ENCODE measurements around the gene PHIP.

Gene PHIP

GRCh38 chr6:78896227-78896626 lies 181.8 kb downstream of the PHIP start:
- TF ChIP-seq GATA3 (IDR thresholded peaks at IDR 0.05; ENCODE audit: low read depth, low read length) = no peak

All from SH-SY5Y (cell line).